Measurements from ENCODE around the gene MYOM3.
A peak's percentile ranks its signal among the peaks of the same experiment; 100 is the strongest.

Gene MYOM3

GRCh38 chr1:24096009-24096738, 15.8 kb downstream of the MYOM3 start:
- no peak for DNase-seq (ENCODE audit: low read depth)

DNA sequence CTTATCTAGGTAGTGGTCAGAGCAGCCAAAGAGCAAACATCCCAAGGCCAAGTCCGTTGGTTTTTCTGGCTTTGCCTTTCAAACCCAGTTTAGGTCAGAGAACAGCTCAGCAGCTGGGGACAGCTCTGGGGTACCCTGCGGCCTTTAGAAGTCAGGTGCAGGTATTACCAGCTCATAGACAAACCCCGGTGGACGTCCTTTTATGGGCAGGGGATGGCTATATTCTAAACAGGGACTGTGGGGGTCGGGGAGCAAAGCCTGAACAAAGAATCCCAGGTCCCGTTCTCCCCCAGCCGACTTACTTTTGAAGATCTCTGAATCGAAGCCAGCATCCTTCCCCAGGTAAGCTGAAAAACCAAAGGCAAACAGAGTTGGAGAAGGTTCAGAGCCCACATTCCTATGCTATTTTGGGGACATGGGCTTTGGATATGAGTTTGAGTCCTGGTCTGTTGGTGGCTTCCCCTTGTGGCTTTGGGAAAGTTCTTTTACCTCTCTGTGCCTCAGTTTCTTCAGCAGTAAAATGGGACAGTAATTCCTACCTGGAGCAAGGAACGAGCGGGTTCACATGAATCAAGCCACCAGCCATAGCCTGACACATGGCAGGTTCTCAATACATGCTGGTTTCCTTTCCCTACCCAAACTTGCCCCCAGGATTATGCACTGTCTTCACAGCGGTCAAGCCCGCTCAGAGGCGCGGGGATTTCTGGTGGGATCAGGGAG, 16.6 kb downstream of the MYOM3 start:
- DNase-seq (ENCODE audit: low read depth), result no peak

- DNase-seq (ENCODE audit: low read depth), result no peak
These were observed 17.4 kb downstream of the MYOM3 start for GRCh38 chr1:24094554-24094953.

- no peak for DNase-seq (ENCODE audit: low read depth)
These were observed 18.2 kb downstream of the MYOM3 start for GRCh38 chr1:24093732-24094131.

GRCh38 chr1:24092979-24093378, 19.0 kb downstream of the MYOM3 start:
- DNase-seq (ENCODE audit: low read depth), result no peak

DNA sequence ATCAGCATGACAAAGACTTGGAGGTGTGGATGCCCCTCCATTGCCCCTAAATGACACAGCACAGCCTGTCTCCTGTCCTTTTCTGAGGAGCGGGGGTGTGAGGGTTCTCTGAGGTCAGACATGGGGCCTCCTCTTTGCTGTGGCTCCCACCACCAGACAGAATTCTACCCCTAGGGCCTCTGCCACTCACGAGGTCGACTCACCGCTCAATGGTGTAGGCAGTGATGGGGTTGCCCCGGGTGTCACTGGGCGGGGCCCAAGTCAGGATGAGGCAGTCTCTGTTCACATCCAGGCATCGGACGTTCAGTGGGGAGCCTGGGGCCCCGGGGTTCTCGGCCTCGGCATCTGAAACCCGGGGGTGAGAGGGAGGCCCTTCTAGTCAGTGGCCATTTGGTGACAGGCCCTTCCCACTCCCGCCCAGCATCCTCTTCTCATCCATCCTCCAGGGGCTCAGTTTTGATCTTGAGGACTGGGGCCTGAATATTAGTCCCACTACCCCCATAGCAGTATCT, 19.9 kb downstream of the MYOM3 start:
- no peak for DNase-seq (ENCODE audit: low read depth)

- no peak for DNase-seq (ENCODE audit: low read depth)
These were observed 21.2 kb downstream of the MYOM3 start for GRCh38 chr1:24090736-24091135.

GRCh38 chr1:24089743-24090555, 22.0 kb downstream of the MYOM3 start:
- DNase-seq (ENCODE audit: low read depth), result no peak

- no peak for DNase-seq (ENCODE audit: low read depth)
These were observed 22.8 kb downstream of the MYOM3 start for GRCh38 chr1:24089027-24089742.

GRCh38 chr1:24086466-24086865, 25.5 kb downstream of the MYOM3 start:
- DNase-seq (ENCODE audit: low read depth), result no peak

DNA sequence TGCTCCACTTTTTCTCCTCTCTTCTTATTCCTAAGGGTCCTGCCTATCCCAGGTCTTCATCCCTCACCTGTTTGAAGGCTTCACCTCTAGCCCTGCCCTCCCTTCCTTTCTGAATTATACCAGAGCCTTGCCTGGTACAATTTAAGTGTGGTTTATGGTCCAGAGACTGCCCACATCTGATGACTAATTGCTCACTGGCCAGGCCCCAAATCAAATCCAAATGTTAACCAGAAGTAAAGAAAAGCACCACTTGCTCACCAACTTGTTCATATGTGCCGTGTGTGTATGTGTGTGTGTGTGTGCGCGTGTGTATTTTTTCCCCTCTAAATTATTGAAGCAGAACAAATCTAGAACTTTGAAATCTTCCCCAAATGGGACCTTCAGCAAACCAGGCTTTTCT, 26.4 kb downstream of the MYOM3 start:
- DNase-seq (ENCODE audit: low read depth), result peak; percentile 8

DNA sequence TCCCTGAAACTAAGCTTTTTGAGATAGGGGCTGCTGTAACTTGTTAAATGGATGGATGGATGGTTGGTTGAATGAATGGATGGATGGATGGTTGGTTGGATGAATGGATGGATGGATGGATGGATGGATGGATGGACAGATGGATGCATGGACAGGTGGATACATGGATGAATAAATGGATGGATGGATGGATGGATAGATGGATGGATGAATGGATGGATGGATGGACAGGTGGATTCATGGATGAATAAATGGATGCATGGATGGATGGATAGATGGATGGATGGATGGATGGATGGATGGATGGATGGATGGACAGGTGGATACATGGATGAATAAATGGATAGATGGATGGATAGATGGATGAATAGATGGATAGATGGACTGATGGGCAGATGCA, 26.9 kb downstream of the MYOM3 start:
- no peak for DNase-seq (ENCODE audit: low read depth)

- DNase-seq (ENCODE audit: low read depth), result no peak
These were observed 27.9 kb downstream of the MYOM3 start for GRCh38 chr1:24084050-24084449.

DNA sequence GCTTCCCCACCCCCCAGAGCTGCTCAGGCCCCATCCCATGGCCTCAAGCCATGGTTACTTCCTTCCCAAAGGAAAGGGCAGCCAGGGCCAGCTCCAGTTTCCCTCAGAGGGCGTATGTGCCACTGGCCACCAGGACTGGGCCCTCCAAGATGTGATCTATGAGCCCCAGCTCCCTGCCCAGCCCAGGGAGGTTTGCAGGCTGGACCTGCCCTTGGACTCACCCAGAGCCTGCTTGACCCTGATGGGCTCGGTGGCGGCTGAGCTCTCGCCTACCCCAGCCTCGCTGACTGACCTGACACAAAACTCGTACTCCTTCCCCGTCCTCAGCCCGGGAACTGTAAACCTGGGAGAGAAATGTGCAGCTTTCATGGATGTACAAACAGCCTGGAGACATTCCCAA, 29.6 kb downstream of the MYOM3 start:
- no peak for DNase-seq (ENCODE audit: low read depth)

DNA sequence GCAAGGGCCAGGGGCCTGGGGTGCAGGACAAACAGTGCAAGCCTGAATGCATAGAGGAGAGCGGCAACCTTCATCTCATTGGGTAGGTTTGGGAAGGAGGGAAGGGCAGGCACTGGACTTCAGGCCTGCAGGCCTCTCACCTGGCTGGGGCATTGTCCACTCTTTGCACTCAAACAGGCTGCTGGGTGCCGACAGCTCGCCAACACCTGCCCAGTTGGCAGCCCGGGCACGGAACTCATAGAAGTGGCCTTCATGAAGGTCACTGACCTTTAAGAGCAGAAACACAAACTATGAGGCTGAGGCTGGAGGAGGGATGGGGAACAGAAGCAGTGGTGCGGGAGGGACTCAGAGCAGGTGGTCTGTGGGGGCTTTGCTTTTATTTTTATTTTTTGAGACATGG, 30.7 kb downstream of the MYOM3 start:
- no peak for DNase-seq (ENCODE audit: low read depth)

GRCh38 chr1:24080131-24080530, 31.8 kb downstream of the MYOM3 start:
- no peak for DNase-seq (ENCODE audit: low read depth)

GRCh38 chr1:24077278-24077978, 34.5 kb downstream of the MYOM3 start:
- no peak for DNase-seq (ENCODE audit: low read depth)

DNA sequence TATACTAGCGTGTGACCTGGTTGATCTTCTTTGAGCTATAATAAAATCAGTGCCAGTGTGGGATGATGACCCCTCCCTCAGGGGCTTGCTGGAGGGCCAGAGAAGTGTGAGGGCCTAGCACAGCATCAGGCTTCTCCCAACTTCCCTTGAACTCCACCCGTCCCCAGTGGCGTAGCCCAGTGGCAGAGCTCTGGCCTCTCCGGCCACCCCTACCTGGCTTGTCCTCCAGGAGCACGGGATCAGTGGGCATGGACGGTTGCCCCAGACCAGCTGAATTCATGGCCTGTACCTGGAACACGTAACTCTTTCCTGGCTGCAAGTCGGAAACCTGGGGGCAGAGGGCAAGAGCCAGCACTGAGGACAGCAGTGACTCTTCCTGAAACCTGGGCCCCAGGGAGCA, 36.0 kb downstream of the MYOM3 start:
- no peak for DNase-seq (ENCODE audit: low read depth)

DNA sequence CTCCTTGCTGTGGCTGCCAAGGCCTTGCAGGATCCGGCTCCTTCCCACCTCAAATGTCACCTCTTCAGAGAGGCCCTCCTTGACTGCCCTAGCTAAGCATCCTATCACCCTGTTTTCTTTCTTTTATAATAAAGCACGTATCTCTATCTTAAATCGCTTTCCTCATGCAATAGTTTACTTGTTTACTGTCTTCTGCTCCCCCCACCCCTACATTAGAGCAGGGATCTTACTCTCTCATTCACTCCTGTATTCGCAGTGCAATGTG, 36.4 kb downstream of the MYOM3 start:
- no peak for DNase-seq (ENCODE audit: low read depth)

- DNase-seq (ENCODE audit: low read depth), result no peak
These were observed 36.9 kb downstream of the MYOM3 start for GRCh38 chr1:24074817-24075589.

- DNase-seq (ENCODE audit: low read depth), result no peak
These were observed 37.7 kb downstream of the MYOM3 start for GRCh38 chr1:24074196-24074595.
